Duodenal mucosa (tissue), 2 donors: Measurements from ENCODE around the gene FBF1.

Experiments
- H3K27ac ChIP-seq: one replicate; pipeline ENCODE4 v1.7.0; 2013; ENCODE audit warnings: low read depth, low read length
- H3K27me3 ChIP-seq, 2 donors: one replicate each; pipeline ENCODE4 v1.7.0; 2013; ENCODE audit warnings: low read length in 2 of 2, control low read depth in 1 of 2; ENCODE audit not compliant: insufficient read depth in 2 of 2, control insufficient read depth in 1 of 2
- H3K36me3 ChIP-seq, 2 donors: one replicate each; pipeline ENCODE4 v1.7.0; 2013; ENCODE audit warnings: low read length in 2 of 2, control low read depth in 1 of 2; ENCODE audit not compliant: insufficient read depth in 2 of 2, control insufficient read depth in 1 of 2
- H3K4me1 ChIP-seq, 2 donors: one replicate each; pipeline ENCODE4 v1.7.0; 2013; ENCODE audit warnings: low read length in 2 of 2, control low read depth in 1 of 2; ENCODE audit not compliant: insufficient read depth in 2 of 2, control insufficient read depth in 1 of 2
- H3K4me3 ChIP-seq, 2 donors: one replicate each; pipeline ENCODE4 v1.7.0; 2013; ENCODE audit warnings: low read length in 2 of 2, low read depth in 1 of 2
- H3K9ac ChIP-seq, 2 donors: one replicate each; pipeline ENCODE4 v1.7.0; 2013; ENCODE audit warnings: low read length in 2 of 2, low read depth in 1 of 2
- H3K9me3 ChIP-seq, 2 donors: one replicate each; pipeline ENCODE4 v1.7.0; 2013; ENCODE audit warnings: low read length in 2 of 2, control low read depth in 1 of 2; ENCODE audit not compliant: control insufficient read depth in 1 of 2

Gene FBF1

GRCh38 chr17:75940727-75941441 lies at the start of gene FBF1:
FBF1 (minus strand) TSS chr17:75941042; CDS start chr17:75938149, 2,893 bp downstream.
- no peaks in the 10 kb centered on the region for H3K27me3 ChIP-seq
- peak within 1 kb of the TSS; percentile 56 for H3K27ac ChIP-seq
- peak within 1 kb of the TSS; percentile 91 to 92 for H3K9ac ChIP-seq
- peaks cover 9 to 13% of the 10 kb centered on the region in 2 donors for H3K36me3 ChIP-seq
- peak within 1 kb of the TSS; percentile 79 to 80 for H3K4me3 ChIP-seq
- peaks cover 5 to 7% of the 10 kb centered on the region in 2 donors for H3K4me1 ChIP-seq
- no peaks in the 10 kb centered on the region for H3K9me3 ChIP-seq

- Histone ChIP-seq H3K36me3 (peaks cover 0 to 7% of the 10 kb centered on the region in 2 donors), H3K27ac (no peak overlapping the region), H3K9me3 (no peaks in the 10 kb centered on the region), H3K27me3 (no peaks in the 10 kb centered on the region), H3K4me3 (no peak overlapping the region), H3K4me1 (peaks cover 10 to 11% of the 10 kb centered on the region in 2 donors), H3K9ac (no peak overlapping the region)
These were observed 46.2 kb upstream of the FBF1 start for GRCh38 chr17:75987041-75987440.

GRCh38 chr17:75985986-75986385 lies 45.1 kb upstream of the FBF1 start:
- Histone ChIP-seq H3K27me3 (no peaks in the 10 kb centered on the region), H3K36me3 (no peaks in the 10 kb centered on the region), H3K4me3 (no peak overlapping the region), H3K4me1 (peaks cover 10 to 11% of the 10 kb centered on the region in 2 donors), H3K9ac (no peak overlapping the region), H3K27ac (no peak overlapping the region), H3K9me3 (no peaks in the 10 kb centered on the region)

- Histone ChIP-seq H3K9ac (no peak overlapping the region), H3K9me3 (no peaks in the 10 kb centered on the region), H3K36me3 (no peaks in the 10 kb centered on the region), H3K4me3 (no peak overlapping the region), H3K4me1 (peaks cover 15 to 17% of the 10 kb centered on the region in 2 donors), H3K27me3 (no peaks in the 10 kb centered on the region), H3K27ac (no peak overlapping the region)
These were observed 42.8 kb upstream of the FBF1 start for GRCh38 chr17:75983501-75984181.

- Histone ChIP-seq H3K36me3 (no peaks in the 10 kb centered on the region), H3K27ac (no peak overlapping the region), H3K27me3 (no peaks in the 10 kb centered on the region), H3K9me3 (no peaks in the 10 kb centered on the region), H3K4me1 (peaks cover 17 to 19% of the 10 kb centered on the region in 2 donors), H3K9ac (no peak overlapping the region), H3K4me3 (no peak overlapping the region)
These were observed 40.3 kb upstream of the FBF1 start for GRCh38 chr17:75981019-75981615.

GRCh38 chr17:75980188-75981018 lies 39.6 kb upstream of the FBF1 start:
- H3K27me3 ChIP-seq = no peaks in the 10 kb centered on the region
- no peaks in the 10 kb centered on the region for H3K9me3 ChIP-seq
- peaks cover 17 to 19% of the 10 kb centered on the region in 2 donors for H3K4me1 ChIP-seq
- H3K4me3 ChIP-seq = peak overlapping the region; percentile 77 to 83
- H3K27ac ChIP-seq = peak overlapping the region; percentile 98
- H3K9ac ChIP-seq = peak overlapping the region; percentile 97 to 99
- H3K36me3 ChIP-seq = no peaks in the 10 kb centered on the region

GRCh38 chr17:75979705-75980187 lies 38.9 kb upstream of the FBF1 start:
- Histone ChIP-seq H3K9me3 (no peaks in the 10 kb centered on the region), H3K4me3 (peak overlapping the region; percentile 77 to 83), H3K4me1 (peaks cover 17 to 19% of the 10 kb centered on the region in 2 donors), H3K27me3 (no peaks in the 10 kb centered on the region), H3K27ac (peak overlapping the region; percentile 98), H3K9ac (peak overlapping the region; percentile 97 to 99), H3K36me3 (no peaks in the 10 kb centered on the region)

GRCh38 chr17:75978938-75979704 lies 38.3 kb upstream of the FBF1 start, which contains the start of the genes ACOX1 and TEN1:
ACOX1 (minus strand) TSS chr17:75979166; CDS start chr17:75979073, 93 bp downstream.
TEN1 (plus strand) TSS chr17:75979240; CDS start chr17:75986193, 6,953 bp downstream.
- Histone ChIP-seq H3K9me3 (no peaks in the 10 kb centered on the region), H3K27ac (peak within 1 kb of the TSS; percentile 98), H3K4me3 (peak within 1 kb of the TSS; percentile 77 to 83), H3K9ac (peak within 1 kb of the TSS; percentile 97 to 99), H3K36me3 (peaks cover 3 to 5% of the 10 kb centered on the region in 2 donors), H3K27me3 (no peaks in the 10 kb centered on the region), H3K4me1 (peaks cover 19 to 21% of the 10 kb centered on the region in 2 donors)
